HG03457 (cell line): Measurements from ENCODE around the gene PTTG1IP.

Source experiments
- ATAC-seq: cut with Tn5 transposase; IDR thresholded peaks from one replicate; pipeline ENCODE4 v1.9.1; 2021; ENCODE audit warnings: moderate number of reproducible peaks; ENCODE audit not compliant: unreplicated experiment

Gene PTTG1IP

DNA sequence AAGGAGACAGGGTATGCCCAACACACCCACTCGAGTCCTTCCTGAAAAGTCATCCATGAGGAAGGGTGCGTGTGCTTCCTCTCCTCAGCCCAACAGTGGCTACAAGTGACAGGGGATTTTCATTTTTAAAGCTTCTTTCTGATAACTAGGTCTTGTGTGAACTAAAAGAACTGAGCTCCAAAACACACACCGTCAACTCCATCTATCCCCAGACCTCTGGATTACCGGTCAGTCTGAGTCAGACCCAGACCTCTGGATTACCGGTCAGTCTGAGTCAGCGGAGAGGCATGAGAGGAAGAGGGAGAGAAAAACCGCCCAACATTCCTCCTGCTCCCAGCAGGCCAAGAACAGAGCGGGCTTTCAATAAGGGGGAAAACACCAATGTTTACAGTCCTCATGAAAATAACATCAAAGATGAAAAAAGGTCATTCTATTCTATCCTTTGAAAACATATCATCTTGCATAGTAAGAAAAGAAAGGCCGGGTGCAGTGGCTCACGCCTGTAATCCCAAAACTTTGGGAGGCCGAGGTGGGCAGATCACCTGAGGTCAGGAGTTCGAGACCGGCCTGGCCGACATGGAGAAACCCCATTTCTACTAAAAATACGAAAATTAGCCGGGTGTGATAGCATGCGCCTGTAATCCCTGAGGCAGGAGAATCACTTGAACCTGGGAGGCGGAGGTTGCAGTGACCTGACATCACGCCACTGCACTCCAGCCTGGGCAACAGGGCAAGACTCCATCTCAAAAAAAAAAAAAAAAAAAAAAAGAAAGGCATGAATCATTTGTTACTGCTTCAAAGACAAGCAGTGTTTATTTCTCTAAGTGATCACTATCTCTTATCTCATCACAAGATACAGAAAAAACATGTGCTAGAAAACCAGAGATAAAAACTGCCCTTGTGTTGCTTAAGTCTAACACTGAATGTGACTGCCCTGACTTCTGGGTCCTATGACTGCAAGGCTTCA, 3.4 kb downstream of the PTTG1IP start:
- no peak for ATAC-seq

GRCh38 chr21:44868707-44869106, 4.8 kb downstream of the PTTG1IP start:
- no peak for ATAC-seq

GRCh38 chr21:44867999-44868700, 5.3 kb downstream of the PTTG1IP start:
- no peak for ATAC-seq

DNA sequence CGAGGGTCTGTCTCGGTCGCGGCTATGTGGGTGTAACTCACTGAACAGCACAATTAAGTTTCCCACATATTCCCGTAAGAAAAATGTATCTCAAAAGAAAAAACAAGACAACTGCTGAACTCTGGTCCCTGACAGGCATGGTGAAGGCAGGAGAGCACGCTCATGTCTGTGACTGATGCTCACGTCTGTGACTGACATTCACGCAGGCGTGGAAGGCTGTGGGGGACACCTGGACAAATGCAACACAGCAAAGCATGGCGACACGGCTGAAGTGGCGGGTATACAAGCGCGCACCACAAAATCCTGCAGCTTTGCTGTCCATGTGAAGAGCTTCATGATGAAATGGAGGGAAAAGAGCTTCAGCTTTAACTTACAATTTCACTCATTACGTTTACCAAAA, 6.0 kb downstream of the PTTG1IP start:
- ATAC-seq = no peak

DNA sequence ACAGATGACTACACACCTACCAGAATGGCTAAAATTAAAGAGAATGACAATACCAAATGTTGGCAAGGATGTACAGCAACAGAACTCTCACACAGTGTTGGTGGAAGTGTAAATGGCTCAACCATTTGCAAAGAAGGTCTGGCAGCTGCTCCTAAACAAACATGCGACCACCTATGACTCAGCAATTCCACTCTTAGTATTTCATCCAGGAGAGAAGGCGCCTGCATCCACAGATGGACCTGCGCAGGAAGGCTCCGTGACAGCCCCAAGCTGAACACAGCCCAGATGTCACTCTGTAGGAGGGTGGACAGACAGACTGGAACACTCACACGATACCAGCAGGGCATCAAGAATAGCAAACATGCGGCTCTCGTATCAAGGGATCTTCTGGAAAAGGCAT, 6.7 kb downstream of the PTTG1IP start:
- no peak for ATAC-seq

GRCh38 chr21:44865561-44866280, 7.8 kb downstream of the PTTG1IP start:
- ATAC-seq = no peak

GRCh38 chr21:44862869-44863685, 10.4 kb downstream of the PTTG1IP start:
- ATAC-seq = no peak

DNA sequence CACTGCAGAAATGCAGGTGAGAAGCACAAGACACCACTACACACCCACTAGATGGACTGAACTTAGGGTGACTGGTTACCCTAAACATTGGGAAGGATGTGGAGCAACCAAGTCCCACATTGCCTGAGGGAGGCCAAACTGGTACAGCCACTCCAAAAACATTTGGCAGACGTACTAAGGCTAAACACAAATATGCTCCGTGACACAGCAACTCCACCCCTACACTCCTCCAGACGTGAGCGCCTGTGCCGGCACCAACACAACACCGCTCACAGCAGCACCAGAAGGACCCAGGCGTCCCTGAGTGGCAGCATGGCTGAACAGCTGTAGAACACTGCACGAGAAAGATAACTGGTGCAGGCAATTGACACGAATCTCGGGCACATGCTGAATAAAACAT, 14.7 kb downstream of the PTTG1IP start:
- no peak for ATAC-seq

- no peak for ATAC-seq
Observed at GRCh38 chr21:44858291-44858690, 15.2 kb downstream of the PTTG1IP start.

DNA sequence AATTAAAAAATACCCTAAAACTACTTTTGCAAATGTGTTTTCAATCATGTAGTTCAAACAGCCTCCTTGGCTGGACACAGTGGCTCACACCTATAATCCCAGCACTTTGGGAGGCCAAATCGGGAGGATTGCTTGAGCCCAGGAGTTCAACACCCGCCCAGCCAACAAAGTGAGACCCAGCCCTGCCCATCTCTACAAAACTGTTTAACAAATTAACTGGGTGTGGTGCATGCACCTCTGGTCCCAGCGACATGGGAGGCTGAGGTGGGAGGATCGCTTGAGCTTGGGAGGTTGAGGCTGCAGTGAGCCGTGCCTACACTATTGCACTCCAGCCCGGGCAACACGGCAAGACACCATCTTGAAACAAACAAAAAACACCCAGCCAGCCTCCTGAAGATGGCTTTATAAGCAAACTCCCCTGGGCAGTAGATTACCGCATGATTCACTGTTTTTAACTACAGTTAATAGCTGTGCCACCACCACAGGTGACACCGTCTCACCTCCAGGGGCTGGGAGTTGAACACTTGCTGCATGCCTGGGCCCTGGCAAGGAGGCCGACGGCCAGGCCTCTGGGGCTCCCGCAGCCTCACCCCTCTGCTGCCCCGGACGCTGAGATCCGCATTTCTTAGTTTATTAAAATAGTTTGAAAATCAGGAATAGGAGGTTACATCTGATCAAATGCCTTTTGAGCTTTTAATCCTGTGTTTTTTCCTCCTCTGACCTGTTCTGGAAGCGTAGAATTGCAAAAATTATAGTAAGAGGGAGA, 16.2 kb downstream of the PTTG1IP start:
- ATAC-seq = no peak

DNA sequence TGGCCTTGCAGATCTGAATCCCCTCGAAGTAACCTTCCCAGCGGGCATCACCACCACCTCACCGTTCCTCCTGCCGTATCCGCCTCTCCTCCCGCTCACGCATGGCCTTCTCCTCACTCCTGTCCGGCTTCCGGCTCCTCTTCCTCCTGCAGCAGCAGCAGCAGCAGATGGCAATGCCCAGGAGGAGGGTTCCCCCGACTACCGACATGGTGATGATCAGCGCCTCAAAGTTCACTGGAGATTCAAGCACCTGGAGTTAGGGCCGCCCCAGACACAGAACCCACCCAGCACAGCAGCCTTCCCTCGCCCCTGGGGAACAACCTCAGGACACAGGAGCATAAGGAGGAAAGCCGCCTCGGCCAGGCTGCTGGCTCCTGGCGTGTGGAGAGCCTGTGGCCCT, 17.4 kb downstream of the PTTG1IP start:
- ATAC-seq = no peak

GRCh38 chr21:44855572-44855971, 17.9 kb downstream of the PTTG1IP start:
- no peak for ATAC-seq

DNA sequence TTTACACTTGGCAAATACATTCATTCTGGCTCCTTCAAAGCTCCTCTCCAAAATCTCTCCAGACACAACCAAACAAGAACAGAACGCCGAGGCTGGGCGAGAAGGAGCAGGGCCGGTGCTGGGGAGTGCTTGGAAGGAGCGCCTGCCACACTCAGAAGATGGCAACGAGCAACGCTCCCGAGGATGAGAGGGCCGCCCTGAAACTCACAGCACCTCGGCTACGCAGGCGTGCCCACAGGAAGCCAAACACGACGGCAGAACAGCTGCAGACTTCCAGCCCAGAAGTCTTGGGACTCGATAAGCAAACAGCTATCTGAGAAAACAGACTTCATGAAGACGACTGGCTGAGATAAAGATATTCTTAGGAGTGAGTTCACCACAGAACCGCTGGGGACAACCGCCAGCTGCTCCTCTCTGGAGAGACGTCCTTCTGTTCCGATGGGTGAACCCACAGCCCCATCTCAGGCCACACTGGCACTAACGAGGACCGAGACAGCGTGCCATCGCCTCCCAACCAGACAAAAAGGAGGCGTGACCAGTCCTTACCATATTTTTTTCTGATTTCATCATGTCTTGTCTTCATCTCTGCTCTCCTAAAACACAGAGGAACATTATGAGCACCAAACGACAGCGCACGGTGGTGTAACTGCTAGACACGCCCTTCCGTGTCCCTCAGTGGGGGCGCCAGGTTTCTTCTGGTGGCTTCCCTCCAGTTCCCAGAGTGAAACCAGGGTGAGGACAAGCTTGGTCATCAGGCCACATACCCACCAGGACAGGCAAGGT, 18.6 kb downstream of the PTTG1IP start:
- no peak for ATAC-seq

GRCh38 chr21:44854391-44854663, 19.2 kb downstream of the PTTG1IP start:
- no peak for ATAC-seq

- ATAC-seq = no peak
Observed at GRCh38 chr21:44853601-44854390, 19.7 kb downstream of the PTTG1IP start.

GRCh38 chr21:44850905-44851657, 22.4 kb downstream of the PTTG1IP start:
- no peak for ATAC-seq

DNA sequence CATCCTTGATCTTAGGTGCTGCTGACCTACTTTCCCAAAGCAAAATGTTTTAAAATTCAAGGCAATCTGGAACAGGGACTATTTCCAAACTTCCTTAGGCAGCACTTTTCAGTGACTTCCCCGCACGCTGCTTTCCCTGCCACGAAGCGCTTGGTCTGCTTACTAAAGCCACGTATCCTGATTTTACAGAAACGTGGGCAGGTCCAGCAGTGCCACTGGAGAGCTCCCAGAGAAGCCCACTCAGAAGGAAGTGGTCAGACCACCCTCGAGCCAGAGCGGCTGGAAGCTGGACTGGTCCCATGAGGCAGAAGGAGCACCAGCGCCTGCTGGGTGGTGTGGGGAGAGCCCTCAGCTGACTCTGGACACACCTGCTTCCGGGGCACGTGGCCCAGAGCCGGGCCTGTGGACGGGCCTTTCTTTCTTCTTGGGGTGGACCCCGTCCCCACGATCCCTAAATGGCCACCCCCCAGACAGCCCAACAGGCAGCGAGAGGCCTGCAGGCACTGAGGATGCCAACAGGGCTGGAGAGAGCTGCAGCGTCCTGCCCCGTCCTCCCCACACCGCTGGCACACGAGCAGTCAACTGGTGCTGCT, 23.2 kb downstream of the PTTG1IP start:
- ATAC-seq = no peak
